Right forelimb (tissue), 1 donor: ENCODE data around the gene HSF2.
A peak's percentile ranks its signal among the peaks of the same experiment; 100 is the strongest.

Experiments used
- DNase-seq: peaks from one replicate; pipeline ENCODE4 v3.0.0-alpha.2; 2018

Gene HSF2, protein sequence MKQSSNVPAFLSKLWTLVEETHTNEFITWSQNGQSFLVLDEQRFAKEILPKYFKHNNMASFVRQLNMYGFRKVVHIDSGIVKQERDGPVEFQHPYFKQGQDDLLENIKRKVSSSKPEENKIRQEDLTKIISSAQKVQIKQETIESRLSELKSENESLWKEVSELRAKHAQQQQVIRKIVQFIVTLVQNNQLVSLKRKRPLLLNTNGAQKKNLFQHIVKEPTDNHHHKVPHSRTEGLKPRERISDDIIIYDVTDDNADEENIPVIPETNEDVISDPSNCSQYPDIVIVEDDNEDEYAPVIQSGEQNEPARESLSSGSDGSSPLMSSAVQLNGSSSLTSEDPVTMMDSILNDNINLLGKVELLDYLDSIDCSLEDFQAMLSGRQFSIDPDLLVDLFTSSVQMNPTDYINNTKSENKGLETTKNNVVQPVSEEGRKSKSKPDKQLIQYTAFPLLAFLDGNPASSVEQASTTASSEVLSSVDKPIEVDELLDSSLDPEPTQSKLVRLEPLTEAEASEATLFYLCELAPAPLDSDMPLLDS

DNA sequence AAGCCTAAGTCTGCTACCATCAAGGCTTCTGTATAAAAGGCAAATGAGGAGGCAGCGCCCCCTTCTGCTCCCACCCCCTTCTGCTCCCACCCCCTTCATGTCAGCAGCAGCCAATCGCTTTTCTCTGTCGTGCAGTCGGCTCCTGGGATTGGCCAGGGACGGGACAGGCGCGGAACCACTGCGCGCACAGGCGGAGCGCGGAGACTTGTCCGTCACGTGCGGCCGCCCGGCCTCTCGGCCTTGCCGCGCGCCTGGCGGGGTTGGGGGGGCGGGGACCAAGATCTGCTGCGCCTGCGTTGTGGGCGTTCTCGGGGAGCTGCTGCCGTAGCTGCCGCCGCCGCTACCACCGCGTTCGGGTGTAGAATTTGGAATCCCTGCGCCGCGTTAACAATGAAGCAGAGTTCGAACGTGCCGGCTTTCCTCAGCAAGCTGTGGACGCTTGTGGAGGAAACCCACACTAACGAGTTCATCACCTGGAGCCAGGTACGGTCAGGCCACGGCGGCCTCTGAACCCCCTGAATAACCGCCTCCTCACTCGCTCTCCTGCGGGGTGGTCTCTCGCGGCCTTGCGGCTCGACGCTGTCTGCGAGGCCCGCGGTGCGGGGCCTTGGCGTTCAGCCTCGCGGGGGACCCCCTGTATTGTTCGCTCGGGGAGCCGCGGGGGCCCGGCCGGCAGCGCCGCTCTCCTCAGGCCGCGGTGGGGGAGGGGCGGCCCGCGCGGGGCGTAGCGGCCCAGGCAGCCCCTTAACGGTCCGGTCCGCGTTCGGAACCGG lies at the start of gene HSF2:
Gene HSF2, plus strand, starts transcription at position 305 of the 773 bp plus-strand sequence. Its CDS starts 86 bp downstream, at position 391.
- peak; percentile 96 for DNase-seq

DNA sequence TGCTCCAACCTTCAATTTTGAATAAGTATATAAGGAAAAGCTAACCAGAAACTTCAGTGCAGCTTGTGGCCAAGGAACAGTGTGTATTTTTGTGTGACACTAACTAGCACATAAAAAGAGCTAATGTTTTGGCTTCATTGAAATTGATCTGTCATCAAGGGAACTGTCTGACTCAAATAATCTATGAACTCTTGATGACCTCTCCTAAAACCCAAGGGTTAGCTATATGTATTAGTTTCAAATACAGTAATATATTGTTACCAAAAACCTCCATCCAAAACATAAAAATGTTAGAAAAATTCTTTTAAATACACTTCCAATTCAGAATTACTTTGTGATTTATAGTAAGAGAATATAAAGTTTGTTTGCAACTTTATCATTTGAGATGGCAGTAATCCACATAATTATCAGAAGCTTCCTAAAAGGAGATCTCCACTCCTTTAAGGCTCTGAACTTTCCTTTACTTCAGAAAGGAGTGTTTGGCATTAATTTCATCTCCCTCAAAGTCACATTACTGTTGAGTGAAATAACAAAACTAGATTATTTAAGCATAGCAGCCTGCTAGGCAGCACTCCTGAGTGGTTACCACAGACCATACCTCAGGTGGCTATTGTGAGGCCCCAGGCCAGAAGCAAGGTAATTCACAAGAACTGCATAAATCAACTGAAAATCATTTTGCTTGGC lies 46.3 kb upstream of the HSF2 start:
- DNase-seq = no peak

DNA sequence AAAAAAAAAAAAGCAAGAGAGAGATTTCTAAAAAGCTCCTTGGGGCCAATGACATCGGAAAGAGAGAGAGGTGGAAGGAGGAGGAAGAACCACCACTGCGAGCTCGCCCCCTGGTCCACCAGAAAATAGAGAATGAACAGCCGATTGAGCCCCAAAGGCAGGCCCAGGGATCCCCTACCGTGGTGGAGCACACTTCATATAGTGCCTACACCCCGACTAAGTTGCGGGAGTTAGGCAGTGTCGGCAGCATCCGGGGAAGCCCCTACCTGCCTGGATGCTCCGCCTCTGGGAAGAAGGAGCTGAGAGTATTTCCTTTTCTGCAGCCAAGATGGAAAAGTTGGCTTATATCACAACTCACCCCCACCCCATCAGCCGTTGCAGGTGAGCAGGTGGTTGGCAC lies 38.6 kb upstream of the HSF2 start:
- no peak for DNase-seq

DNA sequence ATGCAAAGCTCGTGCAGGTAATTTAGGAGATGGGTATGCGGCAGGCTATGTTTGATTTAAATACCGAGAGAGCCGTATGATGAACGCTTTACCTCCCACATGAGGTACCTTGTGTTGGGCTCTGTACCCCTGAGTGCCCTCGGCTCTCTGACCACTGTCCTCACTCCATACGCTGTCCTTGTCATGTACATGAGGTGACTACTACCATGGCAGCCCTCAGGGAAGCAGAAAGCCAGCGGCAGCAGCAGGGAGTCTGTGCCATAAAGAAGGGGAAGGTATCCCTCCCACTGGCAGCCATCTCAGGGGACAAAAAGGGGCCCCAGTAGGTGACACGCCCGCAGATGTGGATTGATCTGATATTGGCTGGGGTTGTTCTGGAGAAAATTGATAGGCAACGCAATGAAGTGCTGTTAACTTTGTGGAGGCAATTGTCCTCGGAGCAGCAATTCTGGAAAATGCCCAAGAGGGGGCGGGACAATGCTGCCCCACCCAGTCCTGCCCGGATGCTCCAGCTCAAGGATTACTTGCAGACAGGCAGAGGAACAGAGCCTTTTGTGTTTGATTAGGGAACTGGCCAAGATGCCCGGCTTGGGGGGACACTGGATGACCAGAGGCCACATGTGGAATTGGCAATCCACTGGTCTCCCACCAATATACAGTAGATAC lies 38.0 kb upstream of the HSF2 start:
- DNase-seq = no peak

DNA sequence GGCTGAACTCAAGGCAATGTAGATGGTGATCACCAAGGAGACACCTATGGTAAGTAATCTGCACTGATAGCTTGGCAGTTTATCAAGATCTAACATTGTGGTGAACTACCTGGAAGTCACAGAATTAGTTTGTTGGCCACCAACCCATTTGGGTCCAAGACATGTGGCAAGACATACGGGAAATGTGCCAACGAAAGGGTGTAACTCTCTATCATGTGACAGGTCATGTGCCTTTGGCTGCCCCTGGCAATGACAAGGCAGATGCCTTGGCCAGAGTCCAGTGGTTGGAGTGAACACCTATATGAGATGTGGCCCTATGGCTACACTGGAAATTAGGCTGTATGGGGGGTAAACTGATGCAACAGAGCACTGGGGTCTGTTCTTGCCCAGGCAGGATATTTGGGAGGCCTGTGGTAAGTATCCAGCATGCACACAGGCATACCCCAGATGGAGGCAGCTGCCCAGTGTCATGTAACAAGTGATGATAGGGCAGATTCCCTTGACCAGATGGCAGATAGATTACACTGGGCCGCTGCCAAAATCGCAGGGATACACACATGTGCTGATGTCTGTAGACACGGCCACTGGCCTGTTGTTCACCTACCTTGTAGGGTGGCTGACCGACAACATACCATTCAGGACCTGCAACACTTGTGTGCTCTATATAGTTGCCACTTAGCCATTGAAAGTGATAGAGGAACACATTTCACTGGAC lies 35.5 kb upstream of the HSF2 start:
- no peak for DNase-seq

DNA sequence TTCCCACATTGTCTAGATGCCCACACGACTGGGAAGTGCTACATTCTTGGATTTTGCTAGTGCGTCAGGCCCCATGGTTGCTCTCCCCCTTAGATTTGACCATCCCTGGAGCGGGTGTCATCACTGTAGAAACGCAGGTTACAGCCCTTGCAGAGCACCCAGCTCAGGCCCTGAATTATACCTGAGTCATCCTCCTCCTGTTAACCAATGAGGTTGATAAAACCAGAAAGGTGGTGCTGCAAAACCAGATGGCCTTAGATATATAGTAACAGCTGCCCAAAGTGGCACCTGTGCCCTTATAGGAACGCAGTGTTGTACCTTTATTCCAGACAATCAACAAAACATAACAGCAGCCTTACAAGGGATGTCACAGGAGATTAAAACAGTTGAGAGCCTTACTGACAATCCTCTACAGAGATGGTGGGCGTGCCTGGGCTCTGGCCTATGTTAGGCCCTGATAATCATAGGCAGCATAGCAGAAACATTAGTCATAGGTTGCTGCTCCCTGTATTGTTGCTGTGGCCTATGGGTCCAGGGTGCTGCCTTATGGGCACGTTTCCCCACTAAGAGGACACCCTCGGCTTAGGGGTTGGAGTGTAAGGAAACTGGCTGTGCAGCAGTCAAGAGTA lies 33.6 kb upstream of the HSF2 start:
- DNase-seq = no peak

DNA sequence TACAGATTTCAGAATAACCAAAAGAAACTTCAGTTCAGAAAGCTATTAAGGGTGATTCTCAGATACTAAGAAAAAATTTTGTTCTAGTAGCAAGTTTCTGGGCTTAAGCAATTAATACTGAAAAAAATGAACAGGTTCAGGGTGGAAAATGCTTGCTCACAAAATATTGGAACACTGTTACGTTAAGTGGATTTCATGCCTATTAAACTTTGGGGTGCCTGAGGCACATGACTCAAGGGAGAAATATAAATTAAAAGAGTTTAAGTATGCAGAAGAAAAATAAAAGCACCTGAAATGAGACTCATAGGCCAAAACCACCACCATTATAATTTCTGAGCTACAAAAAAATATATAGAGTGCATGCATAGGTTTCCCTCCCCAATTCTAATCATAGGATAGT lies 32.3 kb upstream of the HSF2 start:
- no peak for DNase-seq

DNA sequence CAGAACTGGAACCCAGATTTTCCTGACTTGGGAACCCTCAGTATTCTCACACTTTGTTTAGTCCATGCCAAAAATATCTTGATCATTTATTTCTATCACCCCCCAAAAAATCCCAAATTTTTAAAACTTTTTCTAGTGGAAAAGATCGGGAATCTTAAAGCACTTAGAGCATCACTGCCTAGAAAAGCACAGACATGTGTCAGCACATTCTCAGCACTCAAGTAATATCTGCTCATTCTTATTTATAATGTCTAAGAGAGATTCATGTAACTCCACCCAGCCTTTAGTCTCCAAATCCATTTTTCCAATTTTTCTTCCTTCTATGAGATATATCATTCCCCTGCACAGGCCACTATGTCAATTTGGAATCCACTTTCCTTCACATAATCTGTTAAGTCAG lies 29.9 kb upstream of the HSF2 start:
- no peak for DNase-seq

DNA sequence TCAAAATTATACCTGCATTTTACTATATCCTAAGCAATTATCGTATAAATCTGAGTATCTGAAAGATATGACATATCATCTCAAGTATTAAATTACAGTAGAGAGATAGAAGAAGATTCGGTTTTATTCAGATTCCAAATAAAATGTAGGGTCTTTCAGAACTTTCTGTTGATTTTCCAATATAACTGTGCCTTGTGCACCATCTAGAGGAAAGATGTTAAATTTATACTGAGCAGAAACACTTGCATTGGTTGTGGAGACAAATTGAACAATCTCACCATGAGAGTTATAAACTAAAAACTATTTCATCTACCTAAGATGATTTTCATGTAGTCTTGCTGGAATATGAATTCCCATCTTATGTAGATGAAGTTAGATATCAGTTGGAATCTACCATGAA lies 26.8 kb upstream of the HSF2 start:
- no peak for DNase-seq

DNA sequence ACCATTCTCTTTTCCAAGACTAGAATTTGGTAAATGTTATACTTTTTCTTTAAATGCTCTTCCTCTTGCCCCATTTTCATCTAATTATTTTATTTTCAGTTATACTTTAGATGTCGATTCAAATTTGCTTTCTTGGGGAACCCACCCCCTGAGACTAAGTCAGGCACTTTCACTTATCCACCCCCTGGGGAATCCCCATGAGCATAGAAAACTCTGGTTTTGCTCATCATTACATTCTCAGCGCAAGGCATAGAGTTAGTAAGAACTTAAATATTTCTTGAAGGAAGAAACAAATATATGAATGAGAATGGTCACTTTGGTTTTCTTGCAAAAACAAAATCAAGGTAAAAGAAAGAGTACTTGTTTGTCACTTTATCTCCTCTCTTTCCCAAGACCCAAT lies 25.1 kb upstream of the HSF2 start:
- DNase-seq = no peak

DNA sequence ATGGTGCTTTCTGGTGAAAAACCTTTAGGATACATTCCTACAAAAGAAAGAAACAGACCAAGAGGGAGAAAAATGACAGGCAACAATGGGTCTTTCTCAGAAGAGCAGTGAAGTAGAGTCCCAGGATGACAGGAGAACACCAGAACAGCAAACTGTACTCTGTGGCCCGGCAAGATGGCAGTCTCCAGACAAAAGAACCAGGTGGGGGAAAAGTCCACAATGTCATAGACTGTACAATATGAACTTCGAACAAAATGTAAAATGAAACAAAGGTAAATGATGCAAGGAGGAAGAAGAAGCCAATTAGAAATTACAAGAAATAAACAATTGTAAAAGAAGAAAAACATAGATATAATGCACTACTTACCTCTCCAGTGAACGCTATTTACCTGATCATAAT lies 23.2 kb upstream of the HSF2 start:
- no peak for DNase-seq

DNA sequence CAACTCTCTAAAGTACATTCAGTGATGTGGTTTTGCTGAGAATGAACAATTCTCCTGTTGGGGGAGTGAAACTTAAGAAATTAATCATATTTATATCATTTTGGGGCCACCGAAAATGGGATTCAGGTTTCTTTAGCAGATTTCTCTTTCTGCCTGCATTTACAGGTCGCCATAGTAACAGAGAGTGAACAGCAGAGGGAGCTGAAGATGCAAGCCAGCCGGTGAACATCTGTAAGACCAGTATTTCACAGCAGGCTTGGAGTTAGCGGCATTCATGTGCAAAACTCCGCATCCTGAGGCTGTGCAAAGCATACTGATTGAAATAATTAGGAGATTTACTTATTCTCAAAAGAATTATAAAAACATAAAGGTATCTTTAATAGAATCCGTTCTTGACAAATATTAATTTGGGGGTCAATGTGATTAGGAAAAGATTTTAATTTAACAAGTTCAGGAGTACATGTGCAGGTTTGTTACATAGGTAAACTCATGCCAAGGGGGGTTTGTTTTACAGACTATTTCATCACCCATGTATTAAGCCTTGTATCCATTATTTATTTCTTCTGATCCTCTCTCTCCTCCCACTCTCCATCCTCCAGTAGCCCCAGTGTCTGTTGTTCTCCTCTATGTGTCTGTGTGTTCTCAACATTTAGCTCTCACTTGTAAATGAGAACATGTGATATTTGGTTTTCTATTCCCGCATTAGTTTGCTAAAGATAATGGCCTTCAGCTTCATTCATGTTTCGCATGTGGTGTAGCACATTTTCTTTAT lies 17.8 kb upstream of the HSF2 start:
- peak; percentile 61 for DNase-seq

DNA sequence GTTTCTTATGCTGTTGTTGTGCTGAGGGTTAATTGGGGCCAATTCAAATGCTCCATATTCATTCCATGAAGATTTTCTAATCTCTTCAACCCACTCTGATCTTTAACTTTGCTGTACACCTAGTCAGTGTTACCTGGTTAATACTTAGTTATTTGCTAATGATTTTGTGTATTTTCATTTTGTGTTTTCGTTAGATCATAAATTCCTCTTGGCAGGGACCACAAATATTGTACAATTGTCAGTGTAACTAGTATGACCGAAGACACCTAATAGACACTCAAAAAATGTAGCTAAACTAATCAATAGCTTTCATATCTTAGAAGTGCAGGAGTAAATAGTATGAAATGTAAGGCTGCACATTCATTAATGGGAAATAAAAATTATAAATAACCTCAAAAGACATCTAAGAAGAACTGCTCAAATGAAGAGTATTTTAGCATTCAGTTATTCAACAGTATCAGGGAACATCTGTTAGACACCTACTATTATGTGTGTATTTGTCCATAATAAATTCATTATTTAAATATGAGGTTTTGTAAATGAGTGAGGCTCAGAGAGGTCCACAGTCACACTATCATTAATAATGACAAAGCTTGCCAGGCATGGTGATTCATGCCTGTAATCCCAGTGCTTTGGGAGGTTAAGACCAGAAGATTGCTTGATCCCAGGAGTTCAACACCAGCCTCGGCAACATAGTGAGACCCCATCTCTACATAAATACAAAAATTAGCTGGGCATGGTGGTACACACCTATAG lies 13.4 kb upstream of the HSF2 start:
- no peak for DNase-seq

DNA sequence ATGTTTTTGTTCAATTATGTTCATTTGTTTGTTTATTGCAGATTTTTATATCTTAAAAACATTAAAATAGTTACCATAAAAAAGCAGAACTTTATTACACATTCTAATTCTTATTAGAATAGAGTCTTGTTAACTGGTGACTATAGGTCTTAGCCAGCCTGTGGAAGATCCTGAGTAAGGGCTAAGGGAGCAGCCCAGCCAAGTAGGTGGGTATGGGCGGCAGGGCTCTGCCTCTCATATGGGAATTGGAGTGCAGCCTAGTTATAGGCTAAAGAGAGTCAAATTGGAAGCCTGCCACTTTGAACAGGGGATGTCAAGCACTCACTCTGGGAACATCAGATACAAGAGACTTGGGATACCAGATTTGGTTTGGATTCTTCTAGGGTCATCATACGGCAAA lies 10.5 kb upstream of the HSF2 start:
- no peak for DNase-seq

DNA sequence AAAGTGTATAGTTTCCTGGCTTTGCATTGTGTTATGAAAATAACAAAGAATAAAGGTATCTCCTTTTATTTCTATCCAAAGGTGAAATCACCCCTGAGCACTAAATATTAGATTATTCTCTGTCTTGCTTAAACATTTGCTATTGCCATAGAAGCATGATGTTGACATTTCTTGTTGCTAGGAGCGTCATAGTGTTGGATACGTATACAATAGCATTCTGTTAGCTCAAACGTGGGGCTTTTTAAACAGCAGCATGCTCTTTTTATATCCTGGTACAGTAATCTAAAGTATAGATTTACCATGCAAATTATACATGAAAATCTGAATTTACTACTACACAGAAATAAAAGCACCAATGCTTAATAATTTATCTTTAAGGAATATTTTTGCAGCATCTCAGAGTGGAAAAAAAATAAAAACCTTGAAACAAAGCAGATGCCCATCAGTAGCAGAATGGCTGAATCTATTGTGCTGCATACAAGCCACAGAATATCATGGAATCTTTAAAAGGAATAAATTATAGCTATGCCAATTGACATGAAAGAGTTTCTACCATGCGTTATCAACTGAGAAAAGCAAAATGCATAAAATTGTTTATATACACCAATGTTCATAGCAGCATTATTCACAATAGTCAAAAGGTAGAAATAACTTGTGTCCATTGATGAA lies 9.6 kb upstream of the HSF2 start:
- DNase-seq = no peak

DNA sequence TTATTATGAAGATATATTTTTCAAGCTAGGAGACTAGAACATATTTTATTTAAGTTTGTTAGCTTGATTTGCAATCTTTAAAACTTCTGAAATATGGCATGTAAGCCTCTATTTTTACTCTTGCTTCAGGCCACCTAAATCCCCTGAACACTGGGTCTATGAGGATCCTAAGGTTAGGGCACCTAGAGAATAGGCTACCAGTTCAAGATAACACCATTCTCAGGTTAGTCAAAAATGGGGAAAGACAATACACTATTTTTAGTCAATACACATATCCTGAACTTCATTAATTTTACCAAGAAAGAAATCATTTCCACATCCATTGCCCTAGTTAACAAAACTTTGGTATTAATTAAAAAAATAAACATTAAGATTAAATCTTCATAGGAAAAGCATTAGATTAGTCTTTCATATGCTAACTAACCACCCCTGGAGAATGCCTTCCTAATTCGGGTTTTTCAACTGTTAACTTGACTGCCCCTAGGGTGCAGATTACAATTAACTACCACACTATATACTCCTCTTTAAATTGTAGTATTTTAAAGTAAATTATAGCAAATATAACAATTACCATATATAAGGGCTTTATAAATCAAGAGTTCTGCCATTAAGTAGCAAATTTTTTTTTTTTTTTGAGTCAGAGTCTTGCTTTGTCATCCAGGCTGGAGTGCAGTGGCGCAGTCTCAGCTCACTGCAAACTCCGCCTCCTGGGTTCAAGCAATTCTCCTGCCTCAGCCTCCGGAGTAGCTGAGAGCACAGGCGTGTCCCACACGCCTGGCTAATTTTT lies 6.7 kb upstream of the HSF2 start:
- no peak for DNase-seq

DNA sequence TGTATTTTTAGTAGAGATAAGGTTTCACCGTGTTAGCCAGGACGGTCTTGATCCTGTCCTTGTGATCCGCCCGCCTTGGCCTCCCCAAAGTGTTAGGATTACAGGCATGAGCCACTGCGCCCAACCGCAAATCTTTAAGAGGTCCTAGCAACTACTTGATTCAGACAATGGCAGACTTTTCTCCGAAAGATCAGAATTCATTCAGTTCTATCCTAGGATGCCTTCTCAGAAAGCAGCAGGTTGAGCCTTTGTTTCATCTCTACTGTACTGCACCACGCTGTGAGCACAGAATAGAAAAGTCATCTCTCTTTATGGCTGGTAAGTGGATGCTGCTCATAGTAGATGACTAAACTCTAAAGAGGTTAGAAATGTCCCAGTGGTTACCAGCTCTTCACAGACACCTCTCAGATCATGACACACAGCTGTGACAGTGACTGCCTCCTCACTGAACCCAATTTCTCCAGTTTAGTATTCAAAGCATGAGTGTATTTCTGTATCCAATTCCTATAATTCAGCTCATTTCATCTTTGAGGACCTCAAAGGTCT lies 6.0 kb upstream of the HSF2 start:
- no peak for DNase-seq

DNA sequence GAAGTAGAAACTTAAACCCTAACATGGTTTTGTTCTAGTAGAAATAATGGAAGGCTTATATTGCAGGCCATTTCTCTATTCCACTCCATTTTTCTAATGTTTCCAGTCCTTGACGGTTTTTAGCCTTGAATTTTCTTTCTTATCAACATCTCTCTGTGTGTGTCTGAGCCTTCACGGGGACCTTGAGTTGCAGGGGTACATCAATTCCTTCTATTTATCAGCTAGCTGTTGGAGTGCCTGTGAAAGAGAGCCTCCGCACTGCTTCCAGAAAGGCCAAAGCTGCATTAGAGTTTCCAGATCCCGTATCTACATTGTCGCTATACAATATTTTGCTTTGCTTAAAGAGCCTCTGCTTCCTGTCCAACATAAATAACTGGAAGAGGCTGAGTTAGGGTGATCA lies 5.4 kb upstream of the HSF2 start:
- no peak for DNase-seq

DNA sequence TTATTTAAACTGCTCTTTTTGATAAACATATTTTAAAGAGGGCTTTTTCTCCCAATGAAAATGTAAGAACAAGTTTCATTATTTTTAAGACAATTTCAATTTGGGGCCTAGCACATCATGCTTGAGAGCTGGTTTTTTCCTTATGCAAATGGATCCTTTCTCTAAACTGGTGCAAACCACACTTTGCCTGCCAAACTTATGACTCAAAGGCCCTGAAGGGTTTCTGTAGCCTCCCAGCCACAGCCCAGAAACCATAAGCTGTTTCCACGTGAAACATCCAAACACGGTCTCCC lies 451 bp upstream of the HSF2 start:
- no peak for DNase-seq
